DMS153 (cell line): ENCODE measurements around the gene GJA10.

ENCODE experiments used
- DNase-seq: peaks from one replicate; lab custom pipeline; 2025; lab: John Stamatoyannopoulos, UW

The GJA10 gene

GRCh38 chr6:89944826-89945407 is 50.6 kb downstream of the GJA10 start:
- DNase-seq: no peak
